Cortex of kidney (tissue), 1 donor: ENCODE results near the gene SLBP.

Experiments
- DNase-seq: peaks from one replicate; lab custom pipeline; 2025; lab: John Stamatoyannopoulos, UW

SLBP gene

DNA sequence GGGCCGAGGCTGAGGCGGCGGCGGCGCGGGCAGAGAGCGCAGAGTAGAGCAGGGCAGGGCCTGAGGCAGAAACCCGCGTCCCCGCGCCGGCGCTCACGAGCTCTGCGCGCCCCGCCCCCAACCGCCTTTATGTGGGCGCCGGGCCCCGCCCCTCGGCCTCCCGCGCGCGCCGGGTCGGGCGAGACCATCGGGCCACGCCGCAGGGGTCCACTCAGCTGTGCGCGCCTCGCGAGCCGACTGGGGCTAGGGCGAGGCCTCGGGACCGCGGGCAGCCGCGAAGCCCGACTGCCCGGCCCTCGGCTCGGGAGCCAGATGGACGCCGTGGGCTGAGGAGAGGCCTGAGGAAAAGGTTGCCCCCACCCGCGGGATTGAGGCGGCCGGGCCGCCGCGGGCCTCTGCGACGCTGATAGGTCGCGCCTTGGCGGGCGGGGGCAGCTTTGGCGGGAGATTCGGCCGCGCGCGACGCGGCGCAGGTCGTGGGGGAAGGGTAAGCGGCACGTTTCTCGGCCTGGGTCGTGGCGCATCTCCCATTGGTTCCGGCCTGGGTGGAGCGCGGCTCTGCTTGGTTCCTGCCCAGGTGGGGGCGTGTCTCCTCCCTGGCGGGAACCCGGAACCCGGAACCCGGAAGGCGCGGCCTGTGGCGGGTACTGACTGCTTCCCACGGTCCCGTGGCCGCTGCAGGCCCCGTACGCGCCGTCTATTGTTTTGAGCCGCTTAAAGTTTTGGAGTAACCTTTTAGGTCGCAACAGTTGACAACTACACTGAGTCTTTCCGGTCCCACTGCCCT lies at the start of gene SLBP:
Gene SLBP, minus strand, starts transcription at position 104 of the 787 bp plus-strand sequence. CDS start 131 bp downstream, outside the sequence.
- DNase-seq: peak; percentile 49

- no peak for DNase-seq
Measured at GRCh38 chr4:1761130-1761689, 49.1 kb upstream of the SLBP start.

GRCh38 chr4:1760521-1761071 lies 48.5 kb upstream of the SLBP start:
- no peak for DNase-seq

DNA sequence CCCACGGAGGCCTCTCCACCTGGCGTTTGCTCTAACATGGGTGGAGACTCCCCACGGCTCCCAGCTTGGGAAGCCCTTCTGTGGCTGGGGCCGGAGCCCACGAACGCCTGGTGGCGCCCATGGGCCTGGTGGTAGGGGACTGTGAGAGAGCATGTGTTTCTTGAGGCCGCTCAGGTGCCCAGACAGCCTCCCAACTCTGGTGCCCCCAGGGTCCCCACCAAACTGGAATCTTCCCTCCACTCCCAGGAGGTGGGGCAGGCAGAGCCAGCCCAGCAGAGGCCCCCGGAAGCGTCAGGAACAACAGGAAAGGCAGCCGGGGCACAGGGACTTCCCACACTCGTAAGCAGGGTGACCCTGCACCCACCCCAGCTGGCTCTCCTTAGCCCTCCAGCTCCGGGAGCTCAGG lies 47.7 kb upstream of the SLBP start:
- DNase-seq: no peak

- DNase-seq: no peak
Measured at GRCh38 chr4:1759170-1759817, 47.2 kb upstream of the SLBP start.

GRCh38 chr4:1758306-1759121 lies 46.4 kb upstream of the SLBP start:
- no peak for DNase-seq

DNA sequence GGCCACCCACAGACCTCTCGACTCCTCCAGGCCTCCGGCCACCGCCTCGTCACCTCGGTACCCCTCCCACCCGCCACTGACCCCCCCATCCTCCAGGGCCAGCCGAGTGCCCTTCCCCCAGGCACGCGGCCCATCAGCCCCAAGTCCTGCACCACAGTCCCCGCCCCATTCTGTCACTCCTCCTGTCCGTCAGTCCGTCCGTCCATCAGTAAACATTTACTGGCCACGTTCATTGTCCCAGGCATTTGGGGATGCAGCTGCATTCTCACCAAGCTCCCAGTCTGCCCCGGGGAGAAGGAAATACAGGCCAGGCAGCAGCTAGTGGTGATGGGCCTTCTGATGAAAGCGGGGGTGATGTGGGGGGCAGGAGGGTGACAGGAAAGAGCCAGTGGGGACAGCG lies 45.7 kb upstream of the SLBP start:
- DNase-seq: no peak

- DNase-seq: no peak
Measured at GRCh38 chr4:1756893-1757779, 45.0 kb upstream of the SLBP start.

GRCh38 chr4:1756079-1756478 lies 44.0 kb upstream of the SLBP start:
- DNase-seq: no peak

DNA sequence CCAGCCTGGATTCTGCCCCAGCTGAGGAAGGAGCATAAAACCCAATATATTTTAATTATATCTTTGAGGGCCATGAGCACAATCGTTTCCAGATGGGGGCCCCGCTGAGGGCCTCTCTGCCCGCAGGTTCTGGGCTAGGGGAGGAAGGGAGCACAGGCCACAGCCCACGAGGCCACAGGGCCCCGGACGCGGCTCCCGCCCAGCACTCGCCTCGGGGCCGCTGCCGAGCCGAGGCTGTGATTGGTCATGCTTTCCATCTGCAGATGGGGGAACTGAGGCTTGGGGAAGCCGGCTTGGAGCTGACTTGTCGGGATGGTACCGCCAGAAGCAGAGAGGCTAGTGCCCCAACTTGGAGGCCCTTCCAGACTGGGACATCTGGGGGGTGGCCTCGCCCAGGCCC lies 43.2 kb upstream of the SLBP start:
- DNase-seq: no peak

DNA sequence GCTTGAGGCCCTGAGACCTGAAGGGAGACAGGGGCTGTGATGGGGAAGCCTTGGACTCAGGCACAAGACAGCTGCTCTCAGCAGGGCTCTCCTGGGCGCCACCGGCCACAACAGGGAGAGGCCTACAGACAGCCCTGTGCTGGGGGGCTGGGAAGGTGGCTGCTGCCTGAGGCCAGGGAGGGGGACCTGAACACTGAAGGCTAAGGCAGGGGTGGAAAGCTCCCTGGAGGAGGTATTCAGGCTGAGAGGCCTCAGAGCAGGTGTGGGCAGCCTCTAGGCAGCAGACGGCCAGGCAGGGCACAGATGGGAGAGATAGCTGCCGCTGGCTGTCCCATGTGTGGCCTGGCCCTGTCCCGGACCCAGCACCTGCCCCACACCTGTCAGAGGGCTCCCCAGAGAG lies 42.2 kb upstream of the SLBP start:
- no peak for DNase-seq

DNA sequence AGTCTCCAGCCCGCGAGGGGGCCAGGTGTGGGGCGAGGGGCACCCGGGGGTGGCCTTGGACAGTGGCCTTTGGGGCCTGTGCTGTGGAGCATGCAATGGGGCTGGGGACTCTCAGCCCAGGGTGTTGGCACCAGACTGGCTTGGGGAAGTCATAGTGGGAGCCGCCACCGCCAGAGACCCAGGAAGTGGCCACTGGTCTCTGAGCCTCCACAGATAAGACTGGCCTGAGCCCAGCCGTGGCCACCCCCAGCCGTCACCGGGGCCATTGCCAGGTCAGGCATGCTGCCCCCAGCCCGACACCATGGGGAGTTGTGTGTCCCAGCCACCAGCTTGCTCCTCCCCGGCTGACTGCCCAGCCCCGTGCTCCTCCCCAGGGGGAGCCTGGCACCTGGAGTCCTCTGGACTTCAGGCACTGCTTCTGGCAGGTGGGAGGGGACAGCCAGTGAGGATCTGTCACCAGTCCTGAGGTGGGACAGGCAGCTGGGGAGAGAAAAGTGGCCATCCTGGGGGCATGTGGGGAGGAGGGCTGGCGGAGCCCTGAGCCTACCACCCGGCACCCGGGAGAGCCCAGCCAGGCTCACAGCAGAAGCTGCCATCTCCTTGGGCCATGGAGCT lies 41.7 kb upstream of the SLBP start:
- DNase-seq: no peak

DNA sequence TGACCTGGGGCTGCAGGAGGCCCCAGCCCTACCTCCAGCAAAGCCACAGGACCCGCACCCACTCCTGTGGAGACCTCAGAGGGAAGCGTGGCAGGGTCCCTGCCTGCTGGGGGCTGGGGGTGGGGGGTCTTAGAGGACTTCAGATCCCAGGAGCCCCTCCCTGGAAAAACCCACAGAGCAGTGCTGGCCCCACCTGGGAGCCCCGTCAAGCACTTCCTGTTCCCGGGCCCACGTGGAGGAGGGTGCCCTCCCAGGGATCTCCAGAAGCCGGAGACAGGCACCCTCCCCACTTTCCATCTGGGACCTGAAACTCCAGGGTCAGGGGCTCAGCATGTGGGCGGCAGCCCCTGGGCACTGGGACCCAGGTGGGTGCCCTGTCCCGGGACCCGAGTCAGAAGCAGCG lies 41.2 kb upstream of the SLBP start:
- DNase-seq: no peak

GRCh38 chr4:1752284-1753041 lies 40.3 kb upstream of the SLBP start:
- DNase-seq: no peak

DNA sequence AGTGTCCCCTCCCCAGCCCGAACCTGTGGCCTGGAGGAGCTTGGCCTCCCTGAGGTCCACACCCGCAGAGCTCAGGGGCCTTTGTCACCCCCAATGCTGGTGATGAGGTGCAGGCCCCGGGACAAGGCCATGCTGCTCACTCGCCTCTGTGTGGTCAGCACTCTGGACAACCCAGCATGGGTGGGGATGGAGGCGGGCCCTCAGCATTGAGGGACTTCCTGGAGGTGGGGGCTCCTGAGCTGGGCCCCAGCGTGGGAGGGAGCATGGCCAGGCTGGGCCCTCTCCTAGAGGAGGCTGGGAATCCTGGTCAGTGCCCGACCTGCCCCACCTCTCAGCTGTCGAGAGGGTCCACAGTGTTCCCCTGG lies 39.8 kb upstream of the SLBP start:
- DNase-seq: no peak

GRCh38 chr4:1751155-1751918 lies 39.2 kb upstream of the SLBP start:
- DNase-seq: no peak

DNA sequence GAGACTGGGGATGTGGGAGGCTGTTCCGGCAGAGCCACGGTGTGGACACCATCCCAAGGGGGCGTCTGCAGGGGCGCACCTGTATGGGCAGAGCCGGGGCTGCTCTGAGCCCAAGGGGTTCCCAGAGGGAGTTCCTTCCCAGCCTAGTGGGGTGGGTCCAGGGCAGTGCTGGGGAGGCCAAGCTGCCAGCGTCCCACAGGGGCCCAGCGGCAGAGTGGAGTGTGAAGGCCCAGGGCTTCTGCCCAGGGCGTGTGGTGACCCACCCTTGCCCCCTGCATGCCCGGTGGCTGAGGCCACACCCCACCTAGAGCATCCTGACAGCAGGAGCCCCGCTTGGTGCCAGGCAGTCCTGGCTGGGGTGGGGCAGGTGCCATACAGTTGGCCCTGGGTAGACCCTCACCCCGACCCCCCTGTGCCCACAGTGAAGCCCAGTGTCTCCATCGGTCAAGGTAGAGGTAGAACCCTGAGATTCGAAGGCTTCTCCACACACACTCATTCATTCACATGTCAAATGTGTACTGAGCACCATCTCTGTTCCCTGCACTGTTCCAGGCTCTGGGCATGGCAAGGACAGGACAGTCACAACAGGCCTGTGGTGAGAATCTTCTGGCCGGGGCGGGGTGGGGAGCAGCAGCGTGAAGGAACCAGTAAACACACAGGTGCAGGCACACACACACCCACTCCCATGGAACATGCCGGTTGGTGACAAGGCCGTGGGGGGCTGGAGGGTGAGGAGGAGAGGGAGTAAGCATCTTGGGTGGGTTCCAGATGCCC lies 38.4 kb upstream of the SLBP start:
- DNase-seq: no peak

DNA sequence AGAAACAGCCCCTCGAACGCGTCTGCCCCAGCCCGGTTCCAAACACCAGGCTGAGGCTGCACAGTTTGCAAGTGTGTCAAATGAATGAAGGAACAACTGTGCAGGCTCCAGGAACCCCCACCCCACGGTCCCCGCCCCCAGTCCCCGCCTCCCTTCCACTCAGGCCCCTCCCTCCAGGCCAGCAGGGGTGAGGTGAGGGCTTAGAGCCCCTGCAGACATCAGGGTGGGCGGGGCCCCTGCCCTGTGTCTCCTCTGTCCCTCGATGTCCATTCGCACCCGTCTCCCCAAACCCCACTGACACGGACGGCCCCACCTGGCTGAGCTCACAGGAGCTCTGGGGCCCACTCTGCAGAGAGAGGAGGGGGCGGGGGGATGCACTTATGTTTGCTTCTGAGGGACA lies 37.7 kb upstream of the SLBP start:
- DNase-seq: no peak
